BLaER1 (cell line): ENCODE results near the gene SAE1.
"Not testable (repeated sequence)": the region's sequence is repeated elsewhere in the genome, so short reads cannot be mapped to it uniquely, and the experiment has no call there.

ENCODE experiments used
- H3K27ac ChIP-seq: shearing (Covaris generic); formaldehyde crosslinking; 2 replicates; pipeline ENCODE4 v1.8.1; 2022
- H3K27me3 ChIP-seq: shearing (Covaris generic); formaldehyde crosslinking; 2 replicates; pipeline ENCODE4 v1.8.1; 2022
- H3K36me3 ChIP-seq: shearing (Covaris generic); formaldehyde crosslinking; 2 replicates; pipeline ENCODE4 v1.8.1; 2022
- H3K4me1 ChIP-seq: shearing (Covaris generic); formaldehyde crosslinking; 2 replicates; pipeline ENCODE4 v1.8.1; 2022
- H3K4me2 ChIP-seq: shearing (Covaris generic); formaldehyde crosslinking; 2 replicates; pipeline ENCODE4 v1.8.1; 2022
- H3K4me3 ChIP-seq: shearing (Covaris generic); formaldehyde crosslinking; 2 replicates; pipeline ENCODE4 v1.8.1; 2022
- H3K9ac ChIP-seq: shearing (Covaris generic); formaldehyde crosslinking; 2 replicates; pipeline ENCODE4 v1.8.1; 2022
- H3K9me3 ChIP-seq: shearing (Covaris generic); formaldehyde crosslinking; 2 replicates; pipeline ENCODE4 v1.8.1; 2022
- H4K20me1 ChIP-seq: shearing (Covaris generic); formaldehyde crosslinking; 2 replicates; pipeline ENCODE4 v1.8.1; 2022
- Cebpa-rat ChIP-seq: shearing (Covaris generic); IDR thresholded peaks from 2 replicates; pipeline ENCODE4 v1.8.1; 2022

The SAE1 gene

DNA sequence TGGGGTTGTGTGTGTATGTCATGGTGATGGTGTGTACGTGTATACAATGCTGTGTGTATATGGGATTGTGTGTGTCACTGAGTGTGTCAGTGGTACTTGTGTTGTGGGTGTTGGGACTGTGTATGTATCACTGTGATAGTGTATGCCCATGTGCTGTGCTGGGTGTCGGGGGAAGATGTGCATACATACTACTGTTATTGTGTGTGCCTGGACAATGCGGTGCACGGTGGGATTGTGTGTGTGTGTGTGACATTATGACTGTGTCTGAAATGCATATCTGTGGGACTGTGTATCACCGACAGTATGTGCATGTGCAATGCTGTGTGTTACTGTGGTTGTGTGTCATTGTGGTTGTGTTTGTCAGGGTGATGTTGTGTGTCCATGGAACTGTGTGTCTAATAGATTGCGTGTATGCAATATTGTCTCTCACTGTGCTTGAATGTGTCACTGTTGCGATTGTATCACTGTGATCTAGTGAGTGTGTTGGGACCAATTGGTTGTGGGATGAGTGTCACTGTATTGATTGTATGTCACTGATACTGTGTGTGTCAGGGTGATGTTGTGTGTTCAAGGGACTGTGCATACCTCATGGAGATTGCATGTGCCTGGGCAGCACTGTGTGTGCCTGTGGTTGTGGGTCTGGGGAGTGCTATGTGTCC lies 111.4 kb downstream of the SAE1 start:
- peak overlapping the region; percentile 68 for H3K4me2 ChIP-seq
- TF ChIP-seq Cebpa-rat, result no peak
- H3K27me3 ChIP-seq, result peaks cover 49% of the 10 kb centered on the region
- H3K9ac ChIP-seq, result no peak overlapping the region
- no peaks in the 10 kb centered on the region for H3K9me3 ChIP-seq
- peaks cover 11% of the 10 kb centered on the region for H4K20me1 ChIP-seq
- no peaks in the 10 kb centered on the region for H3K36me3 ChIP-seq
- H3K4me3 ChIP-seq, result no peak overlapping the region
- peaks cover 74% of the 10 kb centered on the region for H3K4me1 ChIP-seq
- no peak overlapping the region for H3K27ac ChIP-seq

DNA sequence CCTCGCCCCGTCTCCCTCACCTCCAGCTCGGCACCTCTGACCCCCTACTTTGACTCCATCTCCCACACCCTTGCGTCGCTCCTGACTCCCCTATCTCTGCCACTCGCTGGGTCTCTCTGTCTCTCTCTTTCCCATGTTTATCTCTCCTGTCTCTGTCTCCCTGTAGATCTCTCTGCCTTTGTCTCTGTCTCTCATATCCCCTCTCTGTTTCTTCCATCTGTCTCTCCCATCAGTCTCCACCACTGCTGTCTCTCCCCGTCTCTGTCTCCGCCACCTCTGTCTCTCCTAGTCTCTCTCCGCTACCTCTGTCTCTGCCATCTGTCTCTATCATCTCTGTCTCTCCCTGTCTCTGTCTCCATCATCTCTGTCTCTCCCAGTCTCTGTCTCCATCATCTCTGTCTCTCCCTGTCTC lies 112.7 kb downstream of the SAE1 start:
- Histone ChIP-seq H3K4me2 (peak overlapping the region; percentile 88), H4K20me1 (peaks cover 11% of the 10 kb centered on the region), H3K9ac (peak overlapping the region; percentile 63; the same call in 1 of the 2 replicates), H3K9me3 (no peaks in the 10 kb centered on the region), H3K4me1 (peaks cover 70% of the 10 kb centered on the region), H3K4me3 (peak overlapping the region; percentile 59; the same call in 1 of the 2 replicates), H3K36me3 (no peaks in the 10 kb centered on the region), H3K27me3 (peaks cover 49% of the 10 kb centered on the region), H3K27ac (peak overlapping the region; percentile 82; the same call in 1 of the 2 replicates)
- no peak for TF ChIP-seq Cebpa-rat

DNA sequence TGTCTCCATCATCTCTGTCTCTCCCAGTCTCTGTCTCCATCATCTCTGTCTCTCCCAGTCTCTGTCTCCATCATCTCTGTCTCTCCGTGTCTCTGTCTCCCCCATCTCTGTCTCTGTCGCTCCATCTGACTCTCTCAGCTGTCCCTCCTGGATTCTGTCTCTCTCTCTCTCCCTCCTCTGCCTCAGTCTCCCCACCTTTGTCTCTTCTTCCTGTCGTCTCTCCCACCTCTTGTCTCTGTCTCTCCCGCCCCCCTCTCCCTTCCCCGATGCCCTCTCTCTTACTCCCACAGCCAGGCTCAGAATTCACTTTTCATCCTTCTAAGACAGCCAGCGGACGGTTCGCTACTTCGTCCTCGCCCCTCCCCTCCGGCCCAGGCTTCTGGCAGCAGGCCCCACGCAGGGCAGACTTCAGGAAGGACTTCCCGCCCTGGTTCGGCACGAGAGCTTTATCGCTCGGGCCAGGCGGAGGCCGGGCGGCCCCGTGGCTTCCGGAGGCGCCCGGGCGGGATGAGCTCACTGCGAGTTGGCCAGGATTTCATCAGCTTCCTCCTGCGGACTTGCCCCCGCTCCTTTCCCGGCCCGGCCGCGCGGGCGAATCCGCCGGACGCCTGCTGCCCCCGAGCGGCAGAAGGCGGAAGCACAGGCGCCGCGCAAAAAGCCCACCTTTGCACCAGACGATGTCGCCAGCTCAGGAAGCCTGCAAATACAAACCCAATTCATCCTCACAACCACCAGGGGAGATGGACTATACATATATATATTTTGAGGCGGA lies 113.3 kb downstream of the SAE1 start:
- no peaks in the 10 kb centered on the region for H3K9me3 ChIP-seq
- H3K4me2 ChIP-seq, result peak overlapping the region; percentile 88
- peaks cover 65% of the 10 kb centered on the region for H3K4me1 ChIP-seq
- peaks cover 11% of the 10 kb centered on the region for H4K20me1 ChIP-seq
- H3K27ac ChIP-seq, result peak overlapping the region; percentile 82
- H3K4me3 ChIP-seq, result peak overlapping the region; percentile 59
- TF ChIP-seq Cebpa-rat, result peak; percentile 77; the same call in 1 of the 2 replicates
- no peaks in the 10 kb centered on the region for H3K36me3 ChIP-seq
- H3K9ac ChIP-seq, result peak overlapping the region; percentile 63
- peaks cover 45% of the 10 kb centered on the region for H3K27me3 ChIP-seq

DNA sequence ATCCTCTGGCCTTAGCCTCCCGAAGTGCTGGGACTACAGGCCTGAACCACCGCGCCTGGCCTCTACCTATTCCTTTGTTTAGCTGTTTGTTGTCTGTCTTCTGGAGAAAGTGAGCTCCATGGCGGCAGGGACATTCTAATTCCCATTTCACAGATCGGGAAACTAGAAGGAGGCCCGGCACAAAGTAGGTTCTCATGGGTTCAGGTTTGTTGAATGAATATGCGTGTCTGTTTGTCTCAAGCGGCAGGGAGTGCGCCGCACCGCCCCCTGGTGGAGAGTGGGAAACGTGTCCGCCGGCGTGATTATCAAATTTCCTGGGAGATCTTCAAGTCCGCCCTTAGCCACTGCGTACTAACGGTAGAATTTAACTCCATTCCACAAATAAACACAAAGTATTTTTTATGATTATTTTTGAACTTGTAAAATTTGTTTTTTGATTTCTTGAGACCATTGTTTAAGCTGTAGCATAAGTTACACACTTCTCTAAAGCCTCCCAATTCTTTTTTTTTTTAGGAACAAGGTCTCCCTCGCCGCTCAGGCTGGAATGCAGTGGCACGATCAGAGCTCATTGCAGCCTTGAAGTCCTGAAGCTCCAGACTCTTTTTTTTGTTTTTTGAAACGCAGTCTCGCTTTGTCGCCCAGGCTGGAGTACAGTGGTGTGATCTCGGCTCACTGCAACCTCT lies 116.8 kb downstream of the SAE1 start:
- H3K27me3 ChIP-seq, result peaks cover 10% of the 10 kb centered on the region
- no peak overlapping the region for H3K9ac ChIP-seq
- no peak overlapping the region for H3K27ac ChIP-seq
- peaks cover 40% of the 10 kb centered on the region for H3K4me1 ChIP-seq
- TF ChIP-seq Cebpa-rat, result no peak
- H3K36me3 ChIP-seq, result no peaks in the 10 kb centered on the region
- H3K9me3 ChIP-seq, result no peaks in the 10 kb centered on the region
- H3K4me3 ChIP-seq, result no peak overlapping the region
- H3K4me2 ChIP-seq, result no peak overlapping the region
- H4K20me1 ChIP-seq, result no peaks in the 10 kb centered on the region

DNA sequence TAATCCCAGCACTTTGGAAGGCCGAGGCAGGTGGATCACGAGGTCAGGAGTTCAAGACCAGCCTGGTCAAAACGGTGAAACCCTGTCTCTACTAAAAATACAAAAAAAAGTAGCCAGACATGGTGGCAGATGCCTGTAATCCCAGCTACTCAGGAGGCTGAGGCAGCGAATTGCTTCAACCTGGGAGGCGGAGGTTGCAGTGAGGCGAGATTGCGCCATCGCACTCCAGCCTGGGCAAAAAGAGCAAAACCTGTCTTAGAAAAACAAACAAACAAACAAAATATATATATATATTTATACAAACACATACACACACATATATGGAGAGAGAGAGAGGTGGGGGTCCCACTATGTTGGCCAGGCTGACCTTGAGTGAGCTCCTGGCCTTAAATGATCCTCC lies 122.4 kb downstream of the SAE1 start:
- H3K4me2 ChIP-seq, H3K9ac ChIP-seq, H3K27ac ChIP-seq, H3K36me3 ChIP-seq, H3K9me3 ChIP-seq, H4K20me1 ChIP-seq, H3K27me3 ChIP-seq, H3K4me3 ChIP-seq: not testable (repeated sequence)
- peak; percentile 37; the same call in 1 of the 2 replicates for TF ChIP-seq Cebpa-rat
- peaks cover 24% of the 10 kb centered on the region for H3K4me1 ChIP-seq

DNA sequence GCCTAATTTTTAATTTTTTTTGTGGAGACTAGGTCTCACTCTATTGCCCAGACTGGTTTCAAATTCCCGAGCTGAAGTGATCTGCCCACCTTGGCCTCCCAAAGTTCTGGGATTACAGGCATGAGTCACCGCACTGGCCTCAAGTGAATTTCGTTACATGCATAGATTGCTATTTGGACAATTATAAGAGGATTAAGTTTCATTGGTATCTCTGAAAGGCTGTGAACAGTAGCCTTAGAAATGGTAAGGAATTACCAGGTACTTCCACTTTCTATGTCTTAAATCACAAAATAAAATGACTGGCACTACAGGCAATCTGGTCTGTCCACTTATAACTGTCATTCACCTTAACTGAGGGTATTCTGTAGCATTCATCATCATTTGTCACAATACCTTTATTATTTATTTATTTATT lies 122.8 kb downstream of the SAE1 start:
- TF ChIP-seq Cebpa-rat, result no peak
- Histone ChIP-seq H3K4me2 (no peak overlapping the region), H3K27me3 (no peaks in the 10 kb centered on the region), H3K27ac (no peak overlapping the region), H3K4me1 (peaks cover 29% of the 10 kb centered on the region), H3K36me3 (peaks cover 4% of the 10 kb centered on the region; the same call in 1 of the 2 replicates), H3K9ac (no peak overlapping the region), H3K4me3 (no peak overlapping the region), H3K9me3 (no peaks in the 10 kb centered on the region), H4K20me1 (peaks cover 12% of the 10 kb centered on the region)

DNA sequence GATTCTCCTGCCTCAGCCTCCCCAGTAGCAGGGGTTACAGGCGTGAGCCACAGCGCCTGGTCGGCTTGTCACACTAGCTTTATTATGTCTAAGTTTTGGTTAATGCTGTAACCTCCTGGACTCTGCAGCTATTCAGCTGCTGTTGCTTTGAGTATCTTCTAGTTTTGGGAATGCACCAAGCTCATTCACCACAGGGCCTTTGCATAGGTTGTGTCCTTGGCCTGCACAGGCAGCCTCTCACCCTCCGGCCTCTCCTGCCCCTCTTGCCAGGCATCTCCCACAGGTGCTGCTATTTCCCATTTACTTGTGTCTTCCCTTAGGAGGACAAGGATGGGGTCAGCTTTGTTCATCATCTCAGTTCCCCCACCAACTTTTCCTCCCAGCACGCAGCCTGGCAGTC lies 123.3 kb downstream of the SAE1 start:
- H3K4me2 ChIP-seq, result no peak overlapping the region
- H4K20me1 ChIP-seq, result peaks cover 17% of the 10 kb centered on the region
- no peak overlapping the region for H3K9ac ChIP-seq
- H3K36me3 ChIP-seq, result peaks cover 9% of the 10 kb centered on the region
- no peaks in the 10 kb centered on the region for H3K27me3 ChIP-seq
- TF ChIP-seq Cebpa-rat, result no peak
- no peaks in the 10 kb centered on the region for H3K9me3 ChIP-seq
- H3K4me1 ChIP-seq, result peaks cover 34% of the 10 kb centered on the region
- H3K27ac ChIP-seq, result no peak overlapping the region
- no peak overlapping the region for H3K4me3 ChIP-seq

DNA sequence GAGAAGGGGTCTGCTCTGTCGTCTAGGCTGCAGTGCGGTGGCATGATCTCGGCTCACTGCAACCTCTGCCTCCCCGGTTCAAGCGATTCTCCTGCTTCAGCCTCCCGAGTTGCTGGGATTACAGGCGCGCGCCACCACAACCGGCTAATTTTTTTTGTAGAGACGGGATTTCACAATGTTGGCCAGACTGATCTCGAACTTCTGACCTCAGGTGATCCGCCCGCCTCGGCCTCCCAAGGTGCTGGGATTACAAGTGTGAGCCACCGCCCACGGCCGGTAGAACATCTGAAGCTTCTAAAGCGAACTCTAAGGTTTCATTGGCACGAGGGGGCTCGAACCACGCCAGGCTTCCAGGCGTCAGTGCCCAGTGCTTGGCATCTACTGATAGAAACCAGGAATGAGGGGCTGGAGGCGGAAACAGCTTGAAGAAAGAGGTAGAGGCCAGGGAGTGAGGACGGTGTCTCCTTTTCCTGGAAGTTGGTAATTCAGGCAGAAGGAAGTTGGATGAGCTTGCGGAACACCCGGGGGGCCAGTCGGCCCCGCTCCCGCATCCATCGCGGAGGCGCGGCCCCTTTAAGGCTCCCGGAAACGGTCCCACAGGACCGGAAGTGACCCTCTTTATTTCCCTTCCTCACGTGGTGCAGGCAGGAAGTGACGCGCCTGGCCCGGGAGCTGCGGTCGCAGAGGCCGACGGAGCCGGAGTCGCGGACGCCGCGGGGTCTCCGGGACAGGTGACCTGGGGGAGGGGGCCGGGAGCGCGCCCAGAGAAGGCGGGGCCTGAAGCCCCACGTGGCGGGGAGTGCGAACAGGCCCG lies 125.5 kb downstream of the SAE1 start, which contains the start of gene CCDC9:
CCDC9 (plus strand) TSS at position 647 of the 814 bp plus-strand sequence. CDS start 1,876 bp downstream, outside the sequence.
- no peaks in the 10 kb centered on the region for H3K27me3 ChIP-seq
- peak within 1 kb of the TSS; percentile 90 for H3K9ac ChIP-seq
- TF ChIP-seq Cebpa-rat, result no peak
- no peaks in the 10 kb centered on the region for H3K9me3 ChIP-seq
- H3K36me3 ChIP-seq, result peaks cover 30% of the 10 kb centered on the region
- peaks cover 32% of the 10 kb centered on the region for H3K4me1 ChIP-seq
- H3K4me2 ChIP-seq, result peak within 1 kb of the TSS; percentile 100
- H4K20me1 ChIP-seq, result peaks cover 38% of the 10 kb centered on the region
- peak within 1 kb of the TSS; percentile 98 for H3K27ac ChIP-seq
- peak within 1 kb of the TSS; percentile 74 for H3K4me3 ChIP-seq
